Mammary epithelial cell (primary cell): ENCODE measurements around the gene DLX1.

Experiments used
- EZH2 ChIP-seq: IDR thresholded peaks from 2 replicates; pipeline ENCODE4 v1.6.1; 2012; ENCODE audit warnings: low read length, inconsistent platforms, borderline replicate concordance
- TF ChIP-seq, protein P1 (sequence below), 2 donors: IDR thresholded peaks in 1 of 2; conservative IDR thresholded peaks in 1 of 2; 2 replicates each; pipeline ENCODE4 v1.5.1; 2011 to 2012; ENCODE audit warnings: inconsistent platforms in 2 of 2, low read length in 2 of 2, mild to moderate bottlenecking in 2 of 2, control low read depth in 1 of 2, low read depth in 1 of 2; ENCODE audit not compliant: insufficient read depth in 1 of 2; ENCODE audit errors: extremely low read depth in 1 of 2

DNA sequence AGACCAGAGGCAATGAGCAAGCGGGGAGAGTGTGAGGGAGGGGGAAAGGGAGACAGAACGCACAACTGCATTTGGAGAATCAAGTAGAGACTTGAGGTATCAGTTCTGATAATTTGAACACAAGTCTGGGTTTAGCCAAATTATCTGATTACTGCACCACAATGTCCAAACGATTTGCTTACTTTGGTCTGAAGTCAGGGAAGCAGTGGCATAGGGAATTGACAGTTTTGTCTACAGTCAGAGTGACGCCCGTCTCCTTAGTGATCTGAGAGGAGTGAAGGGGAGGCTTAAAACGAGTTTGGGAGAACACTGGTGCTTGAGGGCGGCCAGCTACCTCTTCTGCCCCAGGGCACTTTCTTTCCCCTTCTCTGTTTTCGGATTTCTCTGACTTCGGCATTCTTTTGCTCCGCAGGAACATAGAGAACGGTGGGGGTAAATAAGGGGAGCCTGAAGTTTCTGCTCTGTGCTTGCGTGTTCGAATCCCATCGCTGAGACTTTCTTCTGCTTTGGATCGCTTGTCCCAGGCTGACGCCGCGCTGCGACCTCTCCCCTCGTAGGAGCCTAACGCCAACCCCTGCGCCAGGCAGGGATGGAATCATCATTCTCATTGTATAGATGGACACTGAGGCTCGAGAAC lies 20.3 kb downstream of the DLX1 start:
- TF ChIP-seq, protein P1, sequence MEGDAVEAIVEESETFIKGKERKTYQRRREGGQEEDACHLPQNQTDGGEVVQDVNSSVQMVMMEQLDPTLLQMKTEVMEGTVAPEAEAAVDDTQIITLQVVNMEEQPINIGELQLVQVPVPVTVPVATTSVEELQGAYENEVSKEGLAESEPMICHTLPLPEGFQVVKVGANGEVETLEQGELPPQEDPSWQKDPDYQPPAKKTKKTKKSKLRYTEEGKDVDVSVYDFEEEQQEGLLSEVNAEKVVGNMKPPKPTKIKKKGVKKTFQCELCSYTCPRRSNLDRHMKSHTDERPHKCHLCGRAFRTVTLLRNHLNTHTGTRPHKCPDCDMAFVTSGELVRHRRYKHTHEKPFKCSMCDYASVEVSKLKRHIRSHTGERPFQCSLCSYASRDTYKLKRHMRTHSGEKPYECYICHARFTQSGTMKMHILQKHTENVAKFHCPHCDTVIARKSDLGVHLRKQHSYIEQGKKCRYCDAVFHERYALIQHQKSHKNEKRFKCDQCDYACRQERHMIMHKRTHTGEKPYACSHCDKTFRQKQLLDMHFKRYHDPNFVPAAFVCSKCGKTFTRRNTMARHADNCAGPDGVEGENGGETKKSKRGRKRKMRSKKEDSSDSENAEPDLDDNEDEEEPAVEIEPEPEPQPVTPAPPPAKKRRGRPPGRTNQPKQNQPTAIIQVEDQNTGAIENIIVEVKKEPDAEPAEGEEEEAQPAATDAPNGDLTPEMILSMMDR (conservative IDR thresholded peaks at IDR 0.05 in 1 of 2, IDR thresholded peaks at IDR 0.05 in 1 of 2; ENCODE audit: extremely low read depth in 1 of 2, insufficient read depth in 1 of 2, low read depth in 1 of 2, low read length in 2 of 2) = no peak
- TF ChIP-seq EZH2 = no peak
